HG02970 (cell line): ENCODE results near the gene TNPO3.
"Not testable (repeated sequence)": the region's sequence is repeated elsewhere in the genome, so short reads cannot be mapped to it uniquely, and the experiment has no call there.

Experiments
- ATAC-seq: cut with Tn5 transposase; IDR thresholded peaks from one replicate; pipeline ENCODE4 v1.9.1; 2021; ENCODE audit warnings: mild to moderate bottlenecking, moderate library complexity, moderate number of reproducible peaks; ENCODE audit not compliant: unreplicated experiment, low FRiP score

Gene TNPO3

DNA sequence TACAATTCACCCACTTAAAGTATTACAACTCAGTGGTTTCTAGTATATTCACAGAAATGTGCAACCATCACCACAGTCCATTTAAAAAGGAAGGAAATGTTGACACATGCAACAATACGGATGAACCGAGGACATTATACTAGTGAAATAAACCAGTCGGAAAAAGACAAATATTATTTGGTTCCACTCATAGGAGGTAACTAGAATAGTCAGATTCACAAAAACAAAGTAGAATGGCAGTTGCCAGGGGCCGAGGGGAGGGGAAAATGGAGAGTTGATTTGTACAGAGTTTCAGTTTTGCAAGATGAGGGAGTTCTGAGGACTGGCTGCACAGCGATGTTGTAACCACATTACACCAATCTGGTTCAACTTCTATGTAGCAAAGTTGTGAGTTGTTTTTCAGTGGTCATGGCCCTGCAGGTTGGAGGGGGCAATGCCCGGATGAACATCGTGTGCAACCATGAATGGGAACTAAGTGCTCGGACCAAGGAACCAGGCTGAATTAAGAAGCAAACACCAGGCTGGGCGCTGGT lies 17.6 kb upstream of the TNPO3 start:
- ATAC-seq: no peak

DNA sequence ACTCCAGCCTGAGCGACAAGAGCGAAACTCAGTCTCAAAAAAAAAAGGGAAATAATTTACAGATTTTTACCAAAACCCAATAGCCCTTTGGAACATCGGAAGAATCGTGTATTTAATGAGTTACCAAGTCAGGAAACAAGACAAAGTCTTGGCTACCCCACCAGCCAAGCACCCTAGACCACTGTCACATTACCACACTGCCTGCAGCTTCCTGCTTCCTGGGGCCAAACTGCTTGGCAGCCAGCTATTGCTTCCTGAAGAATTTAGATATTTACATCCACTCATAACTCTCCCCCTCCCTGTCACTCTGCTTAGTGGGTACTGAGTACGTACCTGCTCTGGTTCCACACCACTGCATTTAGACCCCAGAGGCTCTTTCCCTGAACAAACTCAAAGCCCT lies 14.1 kb upstream of the TNPO3 start:
- no peak for ATAC-seq

DNA sequence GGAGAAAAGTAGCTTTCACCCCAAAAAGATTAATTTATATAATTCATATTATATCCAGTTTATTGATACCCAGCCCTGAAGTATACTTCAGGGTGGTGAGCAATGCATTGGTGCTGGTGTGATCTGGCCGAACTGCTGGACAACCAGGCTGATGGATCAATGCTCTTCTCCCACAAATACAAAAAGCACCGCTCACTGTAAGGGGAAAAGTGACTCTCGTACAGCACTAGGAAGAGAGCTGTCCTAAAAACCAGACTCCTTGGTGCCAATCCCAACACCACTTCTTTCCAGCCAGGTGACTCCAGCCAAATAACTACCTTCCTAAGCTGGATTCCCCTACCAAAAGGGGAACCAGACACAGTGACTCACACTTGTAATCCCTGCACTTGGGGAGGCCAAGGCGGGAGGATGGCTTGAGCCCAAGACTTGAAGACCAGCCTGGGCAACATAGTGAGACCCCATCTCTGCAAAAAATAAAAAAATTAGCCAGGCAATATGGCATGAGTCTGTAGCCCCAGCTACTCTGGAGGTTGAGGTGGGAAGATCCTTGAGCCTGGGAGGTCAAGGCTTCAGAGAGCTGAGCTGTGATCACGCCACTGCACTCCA lies 13.1 kb upstream of the TNPO3 start:
- no peak for ATAC-seq

GRCh38 chr7:129067132-129067561 lies 12.2 kb upstream of the TNPO3 start:
- not testable (repeated sequence) for ATAC-seq

- ATAC-seq: no peak
Observed at GRCh38 chr7:129066290-129067131, 11.6 kb upstream of the TNPO3 start.

DNA sequence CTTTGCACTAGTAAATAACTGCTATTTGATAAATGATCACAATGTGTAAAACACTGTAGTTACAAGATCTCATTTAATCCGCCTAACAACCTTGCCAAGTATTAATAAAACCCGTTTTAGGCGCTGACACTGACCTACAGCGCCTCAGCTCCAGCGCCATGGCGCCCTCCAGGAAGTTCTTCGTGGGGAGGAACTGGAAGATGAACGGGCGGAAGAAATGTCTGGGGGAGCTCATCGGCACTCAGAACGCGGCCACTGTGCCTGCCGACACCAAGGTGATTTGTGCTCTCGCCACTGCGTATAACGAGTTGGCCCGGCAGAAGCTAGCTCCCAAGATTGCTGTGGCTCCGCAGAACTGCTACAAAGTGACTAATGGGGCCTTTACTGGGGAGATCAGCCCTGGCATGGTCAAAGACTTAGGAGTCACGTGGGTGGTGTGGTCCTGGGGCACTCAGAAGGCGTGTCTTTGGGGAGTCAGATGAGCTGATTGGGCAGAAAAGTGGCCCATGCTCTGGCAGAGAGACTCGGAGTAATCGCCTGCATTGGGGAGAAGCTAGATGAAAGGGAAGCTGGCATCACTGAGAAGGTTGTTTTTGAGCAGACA lies 1.1 kb upstream of the TNPO3 start:
- no peak for ATAC-seq

DNA sequence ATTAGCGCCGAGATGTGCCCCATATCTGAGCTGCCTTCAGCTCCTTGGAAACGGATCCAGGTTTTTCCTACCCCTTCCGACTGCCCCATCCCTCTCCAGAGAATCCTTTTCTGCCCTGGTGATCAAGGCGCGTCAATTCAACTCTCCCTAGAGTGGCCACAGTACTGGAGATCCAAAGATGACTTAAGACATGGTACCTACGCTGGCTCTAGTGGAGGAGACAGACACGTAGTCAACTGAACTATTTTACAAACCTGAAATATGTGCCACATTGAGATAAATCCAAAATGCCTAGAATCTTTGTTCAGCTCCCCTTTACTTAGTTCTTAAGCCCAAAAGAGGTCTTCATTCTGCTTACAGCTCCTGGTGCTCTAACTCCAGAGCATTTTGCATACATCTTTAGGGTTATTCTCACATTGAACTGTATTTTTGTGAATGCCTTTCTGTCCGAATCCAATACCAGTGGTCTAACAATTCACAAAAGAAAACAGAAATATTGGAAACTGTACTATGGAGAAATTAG lies 444 bp upstream of the TNPO3 start:
- peak; percentile 15 for ATAC-seq

DNA sequence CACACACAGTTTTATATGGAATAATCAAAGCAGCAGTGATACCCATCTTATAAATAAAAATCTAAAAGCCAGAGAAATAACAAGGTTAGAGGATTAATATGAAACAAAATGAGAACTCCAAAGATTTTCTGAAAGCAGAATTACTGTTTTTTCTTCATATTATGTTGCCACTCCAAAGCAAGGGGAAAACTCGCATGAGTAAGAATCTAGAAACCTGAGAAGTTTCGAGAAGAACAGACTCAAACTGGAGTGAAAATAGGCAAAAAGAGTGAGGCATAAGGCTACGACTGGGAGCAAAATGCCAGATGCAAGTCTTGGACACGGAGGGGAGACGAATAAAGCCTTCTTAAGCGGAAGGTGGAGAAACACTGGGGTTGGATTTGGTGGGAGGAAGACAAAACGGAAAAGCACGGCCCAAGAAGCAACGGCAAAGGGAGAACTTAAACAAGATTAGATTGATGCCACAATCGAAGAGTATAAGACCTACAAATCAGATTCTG lies 923 bp downstream of the TNPO3 start:
- no peak for ATAC-seq

DNA sequence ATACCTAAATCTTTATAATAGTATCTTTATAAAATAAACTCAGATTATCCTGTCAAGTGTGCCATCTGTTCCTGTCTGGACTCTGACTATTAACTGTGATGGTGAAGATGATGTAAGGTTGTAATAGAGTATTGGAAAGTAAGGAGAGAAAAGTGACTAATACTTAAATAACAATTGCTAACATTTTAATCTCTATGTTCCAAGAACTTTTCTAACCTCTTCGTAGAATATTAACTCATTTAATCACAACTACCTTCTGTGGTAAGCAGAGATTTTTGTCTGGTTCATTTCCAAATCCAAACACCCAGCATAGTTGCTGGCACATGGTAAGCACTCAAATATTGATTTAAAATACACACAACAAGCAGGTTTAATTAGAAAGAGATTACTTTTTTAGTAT lies 2.5 kb downstream of the TNPO3 start:
- no peak for ATAC-seq

DNA sequence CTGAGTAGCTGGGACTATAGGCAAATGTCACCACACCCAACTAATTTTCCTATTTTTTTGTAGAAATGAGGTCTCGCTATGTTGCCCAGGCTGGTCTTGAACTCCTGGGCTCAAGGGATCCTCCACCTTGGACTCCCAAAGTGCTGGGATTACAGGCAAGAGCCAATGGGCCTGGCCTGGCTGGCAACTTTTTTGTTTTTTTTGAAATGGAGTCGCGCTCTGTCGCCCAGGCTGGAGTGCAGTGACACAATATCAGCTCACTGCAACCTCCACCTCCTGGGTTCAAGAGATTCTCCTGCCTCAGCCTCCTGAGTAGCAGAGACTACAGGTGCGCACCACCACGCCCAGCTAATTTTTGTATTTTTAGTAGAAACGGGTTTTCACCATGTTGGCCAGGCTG lies 3.5 kb downstream of the TNPO3 start:
- ATAC-seq: not testable (repeated sequence)

DNA sequence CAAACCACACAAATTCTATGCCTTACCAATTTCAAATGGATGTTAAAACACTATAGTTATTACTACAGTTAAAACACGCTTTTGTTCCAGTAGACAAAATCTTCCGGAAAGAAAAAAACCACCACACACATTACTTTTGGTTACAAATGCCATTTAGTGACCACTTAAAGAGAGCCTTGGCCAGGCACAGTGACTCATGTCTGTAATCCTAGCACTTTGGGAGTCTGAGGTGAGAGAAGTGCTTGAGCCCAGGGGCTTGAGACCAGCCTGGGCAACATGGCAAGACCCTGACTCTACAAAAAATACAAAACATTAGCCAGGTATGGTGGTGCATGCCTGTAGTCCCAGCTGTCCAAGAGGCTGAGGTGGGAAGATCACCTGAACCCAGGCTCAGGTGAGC lies 7.2 kb downstream of the TNPO3 start:
- no peak for ATAC-seq

- ATAC-seq: no peak
Observed at GRCh38 chr7:129045682-129046081, 9.2 kb downstream of the TNPO3 start.

GRCh38 chr7:129043012-129043411 lies 11.9 kb downstream of the TNPO3 start:
- ATAC-seq: no peak

DNA sequence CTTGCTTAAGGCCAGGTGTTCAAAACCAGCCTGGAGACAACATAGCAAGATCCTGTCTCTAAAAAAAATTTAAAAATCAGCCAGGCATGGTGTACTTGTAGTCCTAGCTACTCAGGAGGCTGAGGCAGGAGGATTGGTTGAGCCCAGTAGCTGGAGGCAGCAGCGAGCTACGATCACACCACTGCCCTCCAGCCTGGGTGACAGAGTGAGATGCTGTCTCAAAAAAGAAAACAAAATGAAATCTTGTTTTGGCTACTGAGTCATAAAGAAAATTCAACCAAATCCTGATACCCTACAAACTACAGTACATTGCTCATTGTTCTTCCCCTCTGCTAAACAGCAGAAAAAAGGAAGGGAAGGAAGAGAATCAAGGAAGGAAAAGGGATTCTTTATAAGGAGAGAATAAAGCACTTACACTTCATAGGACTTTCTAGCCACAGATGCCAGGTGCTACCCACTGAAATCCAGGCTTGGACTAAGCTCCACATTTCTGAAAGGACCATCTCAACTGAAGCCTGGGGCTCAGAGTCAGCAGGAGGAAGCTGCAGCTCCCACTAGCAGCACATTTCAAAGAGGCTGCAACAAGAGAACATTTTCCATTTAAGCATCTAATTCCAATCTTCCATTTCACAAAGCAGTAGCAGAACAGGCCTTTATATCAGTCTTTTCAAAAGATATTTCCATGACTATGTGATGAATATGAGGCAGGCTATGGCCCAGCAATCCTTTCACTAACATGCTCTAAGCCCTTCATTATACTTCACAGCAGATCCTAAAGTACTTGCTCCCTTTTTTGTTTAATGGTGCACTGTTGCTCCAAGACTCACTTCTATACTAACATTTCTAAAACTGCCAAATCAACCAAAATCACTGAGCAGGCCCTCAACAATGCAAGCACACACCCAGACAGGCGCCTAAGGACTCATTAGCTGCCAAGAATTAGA lies 13.5 kb downstream of the TNPO3 start:
- no peak for ATAC-seq

- not testable (repeated sequence) for ATAC-seq
Observed at GRCh38 chr7:129038468-129038867, 16.4 kb downstream of the TNPO3 start.

DNA sequence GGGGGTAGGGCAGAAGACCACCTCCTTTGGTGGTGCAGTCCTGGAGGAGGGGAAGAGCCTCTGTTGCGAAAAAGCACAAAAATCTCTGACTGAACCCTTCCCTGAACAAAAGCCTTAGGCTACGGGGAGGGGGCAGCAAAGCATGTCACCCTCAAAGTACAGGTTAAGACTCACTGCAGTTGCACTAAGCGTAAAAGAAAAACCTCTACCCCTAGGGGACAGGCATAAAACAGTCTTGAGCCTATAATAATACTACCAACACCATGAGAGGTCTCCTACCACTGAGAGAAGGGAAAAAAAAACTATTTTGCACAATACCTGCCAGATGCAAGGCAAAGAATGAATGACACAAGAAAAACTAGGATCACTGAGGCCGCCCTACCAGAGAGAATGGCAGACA lies 17.3 kb downstream of the TNPO3 start:
- no peak for ATAC-seq

DNA sequence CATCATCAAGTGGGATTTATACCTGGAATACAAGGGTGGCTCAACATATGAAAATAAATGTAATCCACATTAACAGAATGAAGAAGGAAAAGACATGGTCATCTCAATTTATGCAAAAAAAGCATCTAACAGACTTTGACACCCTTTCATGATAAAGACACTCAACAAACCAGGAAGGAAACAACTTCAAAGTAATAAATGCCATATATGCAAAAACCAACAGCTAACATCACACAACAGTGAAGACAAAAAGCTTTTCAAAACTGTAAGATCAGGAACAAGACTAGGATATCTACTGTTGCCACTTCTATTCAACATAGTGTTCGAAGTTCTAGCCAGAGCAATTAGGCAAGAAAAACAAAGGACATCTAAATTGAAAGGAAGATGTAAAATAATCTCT lies 22.9 kb downstream of the TNPO3 start:
- no peak for ATAC-seq

DNA sequence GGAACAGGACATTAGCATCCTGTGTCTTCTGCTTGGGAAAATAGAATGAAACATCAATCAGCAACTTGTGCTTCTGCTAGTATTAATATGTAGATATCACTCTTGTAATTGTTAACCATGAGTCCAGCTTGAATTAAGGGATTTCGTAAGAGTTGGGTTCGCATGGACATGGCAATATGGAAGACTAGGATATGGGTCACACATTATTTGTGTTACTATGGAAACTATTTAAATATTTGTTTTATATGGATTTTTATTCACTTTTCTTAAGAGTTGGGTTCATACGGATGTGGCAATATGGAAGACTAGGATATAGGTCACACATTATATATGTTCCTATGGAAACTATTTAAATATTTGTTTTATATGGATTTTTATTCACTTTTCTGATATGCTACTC lies 24.5 kb downstream of the TNPO3 start:
- ATAC-seq: no peak

GRCh38 chr7:129024125-129024524 lies 30.8 kb downstream of the TNPO3 start:
- no peak for ATAC-seq

GRCh38 chr7:129021656-129022055 lies 33.3 kb downstream of the TNPO3 start:
- no peak for ATAC-seq
